Measurements from ENCODE around the gene PRELID2. TPM values are rescaled to one million over a fixed set of nuclear protein-coding genes. Genes with fewer than 3 reads are reported as not detected.

The PRELID2 gene
- 12.1 TPM for total RNA-seq
- 3.8 TPM for polyA plus RNA-seq (ENCODE audit: insufficient read depth, low read depth, low replicate concordance)
- long read RNA-seq, donor 1, partial matches to known transcripts: 0 of 1 reads
- long read RNA-seq, donor 1, other reads (novel, unspliced or antisense): 0 of 1 reads
- long read RNA-seq, donor 2, partial matches to known transcripts: 0 of 1 reads
- long read RNA-seq, donor 2, other reads (novel, unspliced or antisense): 0 of 1 reads
- long read RNA-seq, donor 3, partial matches to known transcripts: 0 of 2 reads
- long read RNA-seq, donor 3, other reads (novel, unspliced or antisense): 0 of 2 reads
- long read RNA-seq, donor 4, partial matches to known transcripts: 0 of 1 reads
- long read RNA-seq, donor 4, other reads (novel, unspliced or antisense): 0 of 1 reads
- long read RNA-seq, donor 5: 0 reads
- long read RNA-seq, donor 6: 0 reads
- long read RNA-seq, donor 7, partial matches to known transcripts: 0 of 7 reads
- long read RNA-seq, donor 7, other reads (novel, unspliced or antisense): 6 of 7 reads
- long read RNA-seq, donor 8: 0 reads
- long read RNA-seq, donor 9: 0 reads
- long read RNA-seq, donor 10, partial matches to known transcripts: 0 of 1 reads
- long read RNA-seq, donor 10, other reads (novel, unspliced or antisense): 0 of 1 reads

- FAIRE-seq: no peak
- intact Hi-C loops (cut with DNase I): no loop called here
- peak within 1 kb of the TSS; percentile 10 to 27 for H3K27ac ChIP-seq (ENCODE audit: low read depth in 2 of 2, low read length in 2 of 2)
These were observed at the start of gene PRELID2 for GRCh38 chr5:145834917-145835847. TSS of gene PRELID2 (minus strand) at chr5:145835342. CDS start at chr5:145835251, 91 bp downstream.

DNA sequence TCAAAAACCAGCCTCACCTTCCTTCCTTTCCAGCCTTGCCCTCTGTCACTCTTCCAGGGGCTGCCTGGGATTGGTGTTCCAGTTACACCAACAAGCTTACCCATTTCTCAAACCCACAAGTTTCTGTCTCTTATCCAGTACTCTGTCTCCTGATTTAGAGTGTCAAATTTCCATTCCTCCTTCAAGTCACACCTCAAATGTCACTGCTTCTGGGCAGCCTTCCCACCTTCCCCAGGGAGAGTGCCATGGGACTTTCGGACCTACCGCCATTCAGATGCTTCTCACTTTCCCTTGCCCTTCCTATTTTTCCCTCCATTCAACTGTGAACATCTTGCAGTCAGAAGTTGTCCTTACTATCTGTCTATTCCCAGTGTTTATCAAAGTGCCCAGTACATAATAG lies 39.6 kb upstream of the PRELID2 start:
- H3K4me3 ChIP-seq (ENCODE audit: low read length in 3 of 3): no peak overlapping the region
- FAIRE-seq: no peak
- intact Hi-C loops (cut with DNase I): no loop called here

More at GRCh38 chr5:145834917-145835847, at the start of gene PRELID2:
- Histone ChIP-seq H3K9ac (ENCODE audit: low read length in 3 of 3) (peak within 1 kb of the TSS; percentile 61 to 81 (median 80)), H3K27me3 (ENCODE audit: control insufficient read depth, insufficient read depth, low read length) (no peaks in the 10 kb centered on the region), H3K4me1 (ENCODE audit: control insufficient read depth in 2 of 3, insufficient read depth in 2 of 3, low read depth in 1 of 3, low read length in 3 of 3) (peaks cover 0 to 8% (median 6%) of the 10 kb centered on the region in 3 donors), H3K36me3 (ENCODE audit: control insufficient read depth in 2 of 3, insufficient read depth in 3 of 3, low read length in 3 of 3) (no peaks in the 10 kb centered on the region), H3K9me3 (ENCODE audit: control insufficient read depth in 2 of 3, insufficient read depth in 1 of 3, low read length in 3 of 3) (no peaks in the 10 kb centered on the region), H3K4me3 (ENCODE audit: low read length in 3 of 3) (peak within 1 kb of the TSS; percentile 65 to 84 (median 71))
- DNase-seq: peak; percentile 93 to 96 (median 95)
- no peak for TF ChIP-seq CTCF (IDR thresholded peaks at IDR 0.05; ENCODE audit: borderline replicate concordance, extremely low read depth, insufficient read depth)

DNA sequence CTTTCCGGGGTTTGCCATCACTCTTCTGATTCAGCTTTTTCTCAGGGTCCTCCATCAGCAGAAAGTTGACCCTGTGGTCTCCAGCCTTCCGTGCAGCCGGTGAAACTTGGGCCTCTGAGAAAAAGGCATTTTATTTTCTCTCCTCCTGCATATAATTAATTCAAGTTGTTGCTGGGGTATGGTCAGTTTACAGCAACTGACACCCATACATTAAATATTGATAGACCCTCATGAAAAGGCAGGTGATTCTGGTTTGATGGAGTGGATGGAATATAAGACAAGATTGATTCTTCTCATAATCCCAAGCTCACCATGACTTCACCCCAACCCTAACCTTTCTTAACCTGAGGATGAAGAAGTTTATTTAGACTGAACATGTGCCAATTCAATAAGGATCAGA lies 37.8 kb upstream of the PRELID2 start, which contains the start of gene GRXCR2:
Gene GRXCR2 (minus strand): TSS at position 101 of the 400 bp plus-strand sequence. CDS start 46 bp downstream, at position 55.
- intact Hi-C loops (cut with DNase I): no loop called here
- H3K4me3 ChIP-seq (ENCODE audit: low read length in 3 of 3): no peak within 1 kb of the TSS
- no peak within 1 kb of the TSS for H3K9ac ChIP-seq (ENCODE audit: low read length in 3 of 3)
- H3K27ac ChIP-seq (ENCODE audit: low read depth in 2 of 2, low read length in 2 of 2): no peak within 1 kb of the TSS
- no peaks in the 10 kb centered on the region for H3K27me3 ChIP-seq (ENCODE audit: control insufficient read depth, insufficient read depth, low read length)
- FAIRE-seq: no peak
- TF ChIP-seq CTCF (IDR thresholded peaks at IDR 0.05; ENCODE audit: borderline replicate concordance, extremely low read depth, insufficient read depth): no peak
- no peaks in the 10 kb centered on the region for H3K9me3 ChIP-seq (ENCODE audit: control insufficient read depth in 2 of 3, insufficient read depth in 1 of 3, low read length in 3 of 3)
- no peaks in the 10 kb centered on the region for H3K36me3 ChIP-seq (ENCODE audit: control insufficient read depth in 2 of 3, insufficient read depth in 3 of 3, low read length in 3 of 3)
- DNase-seq: no peak
- H3K4me1 ChIP-seq (ENCODE audit: control insufficient read depth in 2 of 3, insufficient read depth in 2 of 3, low read depth in 1 of 3, low read length in 3 of 3): no peaks in the 10 kb centered on the region

More for the DNA sequence above, 39.6 kb upstream of the PRELID2 start:
- H3K36me3 ChIP-seq (ENCODE audit: control insufficient read depth in 2 of 3, insufficient read depth in 3 of 3, low read length in 3 of 3): no peaks in the 10 kb centered on the region
- H3K27ac ChIP-seq (ENCODE audit: low read depth in 2 of 2, low read length in 2 of 2): no peak overlapping the region
- H3K4me1 ChIP-seq (ENCODE audit: control insufficient read depth in 2 of 3, insufficient read depth in 2 of 3, low read depth in 1 of 3, low read length in 3 of 3): no peaks in the 10 kb centered on the region
- TF ChIP-seq CTCF (IDR thresholded peaks at IDR 0.05; ENCODE audit: borderline replicate concordance, extremely low read depth, insufficient read depth): no peak
- H3K9ac ChIP-seq (ENCODE audit: low read length in 3 of 3): no peak overlapping the region
- H3K9me3 ChIP-seq (ENCODE audit: control insufficient read depth in 2 of 3, insufficient read depth in 1 of 3, low read length in 3 of 3): no peaks in the 10 kb centered on the region
- DNase-seq: no peak
- no peaks in the 10 kb centered on the region for H3K27me3 ChIP-seq (ENCODE audit: control insufficient read depth, insufficient read depth, low read length)
